CD4-positive, alpha-beta T cell (primary cell): Measurements from ENCODE around the gene KIF1C. TPM values are rescaled to one million over a fixed set of nuclear protein-coding genes. Genes with fewer than 3 reads are reported as not detected.

Experiments
- ATAC-seq: fragments of 200-7000 bp; cut with Tn5 transposase; one replicate; pipeline ENCODE4 v1.10.0; 2022; ENCODE audit warnings: mild to moderate bottlenecking; ENCODE audit not compliant: poor library complexity
- CTCF ChIA-PET: fragments of 350-600 bp; sonication (Branson Sonifier 250); formaldehyde crosslinking; loops from one replicate; lab custom pipeline; 2021; ENCODE audit warnings: antibody characterized with exemption, inconsistent platforms; lab: Charles Lee
- POLR2A ChIA-PET: fragments of 350-600 bp; sonication (Branson Sonifier 250); formaldehyde crosslinking; loops from one replicate; lab custom pipeline; 2021; ENCODE audit warnings: antibody characterized with exemption, inconsistent platforms; lab: Charles Lee
- DNase-seq, 14 experiments: peaks; one replicate each; pipeline ENCODE4 v3.0.0-alpha.2; 2013 to 2020; ENCODE audit warnings: mixed read lengths in 2 of 14
- H3K27ac ChIP-seq, 2 donors: one replicate each; pipeline versions ENCODE4 v1.5.1 to v1.7.0; 2013; ENCODE audit warnings: low read length in 2 of 2, low read depth in 1 of 2, mild to moderate bottlenecking in 1 of 2
- H3K27me3 ChIP-seq, 2 experiments: 1 replicate in 1 of 2; 2 replicates in 1 of 2; pipeline versions ENCODE4 v1.6.1 to v1.7.0; 2013; ENCODE audit warnings: low read length in 2 of 2, control low read depth in 1 of 2, mild to moderate bottlenecking in 1 of 2, moderate library complexity in 1 of 2; ENCODE audit not compliant: insufficient read depth in 2 of 2, control insufficient read depth in 1 of 2
- H3K36me3 ChIP-seq: one replicate; pipeline ENCODE4 v1.6.1; 2013; ENCODE audit warnings: low read length, control low read depth; ENCODE audit not compliant: insufficient read depth
- H3K4me1 ChIP-seq: one replicate; pipeline ENCODE4 v1.6.1; 2013; ENCODE audit warnings: low read length, control low read depth; ENCODE audit not compliant: insufficient read depth
- H3K4me3 ChIP-seq: one replicate; pipeline ENCODE4 v1.5.1; 2013; ENCODE audit warnings: mild to moderate bottlenecking, low read length, moderate library complexity
- H3K9me3 ChIP-seq, 2 experiments: 1 replicate in 1 of 2; 2 replicates in 1 of 2; pipeline versions ENCODE4 v1.6.1 to v1.7.0; 2013; ENCODE audit warnings: low read length in 2 of 2, mild to moderate bottlenecking in 2 of 2, control low read depth in 1 of 2, moderate library complexity in 1 of 2; ENCODE audit not compliant: control insufficient read depth in 1 of 2, insufficient read depth in 1 of 2
- H3K27ac Mint-ChIP-seq: one replicate; pipeline ENCODE4 v1.8.0; 2020; ENCODE audit warnings: mixed read lengths
- H3K27me3 Mint-ChIP-seq: one replicate; pipeline ENCODE4 v1.8.0; 2021; ENCODE audit warnings: mixed read lengths
- H3K36me3 Mint-ChIP-seq: one replicate; pipeline ENCODE4 v1.8.0; 2021; ENCODE audit warnings: low read depth, mixed read lengths
- H3K4me1 Mint-ChIP-seq: one replicate; pipeline ENCODE4 v1.8.0; 2021; ENCODE audit warnings: low read depth, mixed read lengths
- H3K4me3 Mint-ChIP-seq: one replicate; pipeline ENCODE4 v1.8.0; 2020; ENCODE audit warnings: mild to moderate bottlenecking, mixed read lengths
- H3K9me3 Mint-ChIP-seq: one replicate; pipeline ENCODE4 v1.8.0; 2020; ENCODE audit warnings: mixed read lengths
- CTCF ChIP-seq: fragments of 200-600 bp; IDR thresholded peaks from one replicate; pipeline ENCODE4 v1.8.0; 2022; ENCODE audit warnings: antibody characterized with exemption, mild to moderate bottlenecking
- intact Hi-C, 2 experiments: fragments of 100-400 bp; cut with DNase I in 1 of 2; cut with micrococcal nuclease in 1 of 2; formaldehyde crosslinking; loops; one replicate each; pipeline versions ENCODE4 v1.15.1 to v1.9.0; 2023 to 2025; cut with DNase I, micrococcal nuclease
- total RNA-seq, 174 experiments: library from RNA in 2 of 174; stranded (reverse) in 2 of 174; gene quantifications; one replicate each; pipeline ENCODE4 v1.2.3 and lab custom pipeline; 2021 to 2026

KIF1C gene
- total RNA-seq, 2 experiments from 2014 or later, result 10.2 to 12.2 TPM

- TF ChIP-seq CTCF, result no peak
- intact Hi-C loops, result loop anchor here in 1 of 2 experiments (10.0 kb wide), 2 partner anchors 171 to 601 kb away; partner anchors contain the start of genes PSMB6 and UBE2G1
- ChIA-PET CTCF (interaction anchor here (1.5 to 3.3 kb wide), 2 partner anchors 32 to 56 kb away, joined by 3 to 21 read pairs; partner anchors contain the start of gene INCA1), POLR2A (interaction anchor here (0.6 to 9.8 kb wide), 5 partner anchors 17 to 64 kb away, joined by 3 to 350 read pairs (median 54); partner anchors contain the start of genes C17orf107, CHRNE, ENO3 and INCA1)
- H3K4me3 Mint-ChIP-seq, result peak overlapping the region; percentile 69
- peaks cover 13% of the 10 kb centered on the region for H3K4me1 Mint-ChIP-seq
- Histone ChIP-seq H3K9me3 (no peaks in the 10 kb centered on the region), H3K36me3 (peaks cover 14% of the 10 kb centered on the region), H3K4me3 (no peak overlapping the region), H3K4me1 (peaks cover 38% of the 10 kb centered on the region), H3K27me3 (no peaks in the 10 kb centered on the region), H3K27ac (no peak overlapping the region)
- H3K27me3 Mint-ChIP-seq, result no peaks in the 10 kb centered on the region
- H3K27ac Mint-ChIP-seq, result peak overlapping the region; percentile 34
- DNase-seq (no peak), ATAC-seq (no peak)
- H3K9me3 Mint-ChIP-seq, result no peaks in the 10 kb centered on the region
- peaks cover 17% of the 10 kb centered on the region for H3K36me3 Mint-ChIP-seq
These were observed 32.3 kb upstream of the KIF1C start for GRCh38 chr17:4965311-4965986.

GRCh38 chr17:4966844-4967538, 30.8 kb upstream of the KIF1C start:
- CTCF ChIA-PET, result interaction anchor here (0.8 to 3.3 kb wide), 11 partner anchors 14 to 225 kb away, joined by 3 to 21 read pairs (median 4); partner anchors contain the start of genes C17orf107, CHRNE, INCA1 and PFN1
- Mint-ChIP-seq H3K36me3 (peaks cover 25% of the 10 kb centered on the region), H3K9me3 (no peaks in the 10 kb centered on the region), H3K27ac (peak overlapping the region; percentile 69), H3K4me3 (no peak overlapping the region), H3K27me3 (no peaks in the 10 kb centered on the region), H3K4me1 (peaks cover 13% of the 10 kb centered on the region)
- Histone ChIP-seq H3K36me3 (peaks cover 16% of the 10 kb centered on the region), H3K9me3 (no peaks in the 10 kb centered on the region), H3K27me3 (no peaks in the 10 kb centered on the region), H3K4me3 (peak overlapping the region; percentile 84), H3K27ac (peak overlapping the region; percentile 87), H3K4me1 (peaks cover 38% of the 10 kb centered on the region)
- intact Hi-C loops, result loop anchor here (1.0 to 10.0 kb wide), 8 partner anchors 17 to 602 kb away; partner anchors contain the start of genes RNF167 (in 2 of the 2), SLC25A11 (in 2 of the 2), CAMTA2 (in 1 of the 2) and PSMB6 (in 1 of the 2)
- POLR2A ChIA-PET, result interaction anchor here (0.6 to 9.8 kb wide), 29 partner anchors 8 to 1122 kb away, joined by 3 to 350 read pairs (median 5); partner anchors contain the start of genes ARRB2, C17orf107, CAMTA2 and CHRNE
- DNase-seq, result peak; percentile 85 to 99 (median 90)
- no peak for TF ChIP-seq CTCF
- ATAC-seq, result peak; percentile 76
